ENCODE data around the gene IL11.
"Not testable (repeated sequence)": the region's sequence is repeated elsewhere in the genome, so short reads cannot be mapped to it uniquely, and the experiment has no call there.

IL11 gene

DNA sequence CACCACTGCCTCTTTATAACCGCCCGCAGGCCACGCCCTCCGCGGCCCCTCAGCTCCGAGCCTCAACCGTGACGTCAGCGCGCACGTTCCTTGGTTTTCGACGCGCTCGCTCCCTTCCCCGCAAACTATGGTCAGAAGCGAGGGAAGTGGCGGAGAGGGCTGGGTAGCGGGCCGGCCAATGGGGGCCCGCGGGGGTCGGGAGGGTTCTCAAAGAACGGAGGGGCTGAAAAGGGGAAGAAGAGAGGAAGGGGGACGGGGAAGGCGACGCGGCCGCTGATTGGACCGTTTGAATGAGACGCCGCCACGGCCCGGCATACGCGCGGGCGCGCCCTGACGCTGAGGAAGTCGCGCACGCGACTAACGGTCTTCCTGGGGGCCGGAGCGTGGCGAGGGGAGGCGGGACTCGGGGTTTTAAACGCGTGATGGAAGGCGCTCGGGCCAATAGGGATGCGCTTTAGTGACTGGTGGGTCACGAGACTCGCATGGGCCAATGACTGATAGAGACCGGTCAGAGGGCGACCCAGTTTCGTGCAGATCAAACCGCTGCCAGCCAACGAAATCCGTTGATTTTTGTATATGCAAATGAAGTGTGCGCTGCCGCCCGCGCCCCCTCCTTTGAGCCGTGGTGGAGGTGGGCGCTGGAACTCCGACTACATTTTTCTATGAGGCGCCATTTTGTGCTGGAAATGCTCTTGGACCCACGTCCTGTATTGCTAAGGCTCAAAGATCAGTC lies 37.7 kb upstream of the IL11 start:
- peak overlapping the region; percentile 51 for H3K4me3 ChIP-seq (ENCODE audit: low read depth, low read length)
- peak; percentile 100 for DNase-seq (ENCODE audit: low read depth, low spot score)
- in situ Hi-C loops (cut with HindIII; ENCODE audit: low sequenced_read_pairs), result no loop called here
- TF ChIP-seq, protein P1, sequence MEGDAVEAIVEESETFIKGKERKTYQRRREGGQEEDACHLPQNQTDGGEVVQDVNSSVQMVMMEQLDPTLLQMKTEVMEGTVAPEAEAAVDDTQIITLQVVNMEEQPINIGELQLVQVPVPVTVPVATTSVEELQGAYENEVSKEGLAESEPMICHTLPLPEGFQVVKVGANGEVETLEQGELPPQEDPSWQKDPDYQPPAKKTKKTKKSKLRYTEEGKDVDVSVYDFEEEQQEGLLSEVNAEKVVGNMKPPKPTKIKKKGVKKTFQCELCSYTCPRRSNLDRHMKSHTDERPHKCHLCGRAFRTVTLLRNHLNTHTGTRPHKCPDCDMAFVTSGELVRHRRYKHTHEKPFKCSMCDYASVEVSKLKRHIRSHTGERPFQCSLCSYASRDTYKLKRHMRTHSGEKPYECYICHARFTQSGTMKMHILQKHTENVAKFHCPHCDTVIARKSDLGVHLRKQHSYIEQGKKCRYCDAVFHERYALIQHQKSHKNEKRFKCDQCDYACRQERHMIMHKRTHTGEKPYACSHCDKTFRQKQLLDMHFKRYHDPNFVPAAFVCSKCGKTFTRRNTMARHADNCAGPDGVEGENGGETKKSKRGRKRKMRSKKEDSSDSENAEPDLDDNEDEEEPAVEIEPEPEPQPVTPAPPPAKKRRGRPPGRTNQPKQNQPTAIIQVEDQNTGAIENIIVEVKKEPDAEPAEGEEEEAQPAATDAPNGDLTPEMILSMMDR (IDR thresholded peaks at IDR 0.05; ENCODE audit: low read depth, low read length), result no peak

DNA sequence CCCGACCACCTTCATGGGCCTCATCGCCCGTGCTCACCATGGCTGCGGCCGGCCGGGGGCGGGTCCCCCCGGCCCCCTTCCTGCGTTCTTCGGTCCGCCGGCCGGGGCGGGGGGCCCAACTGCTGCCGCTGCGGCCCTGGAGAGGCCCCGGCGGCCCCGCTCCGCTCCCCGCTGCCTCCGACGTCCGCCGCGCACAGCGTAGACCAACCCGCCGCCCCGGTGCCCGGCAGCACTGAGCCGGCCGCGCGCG lies 37.2 kb upstream of the IL11 start, which contains the start of gene UBE2S:
UBE2S (minus strand) TSS at position 239 of the 250 bp plus-strand sequence; CDS start at position 40, 199 bp downstream.
- H3K4me3 ChIP-seq (ENCODE audit: low read depth, low read length), result peak within 1 kb of the TSS; percentile 80
- DNase-seq (ENCODE audit: low read depth, low spot score); in situ Hi-C loops (cut with HindIII; ENCODE audit: low sequenced_read_pairs): not testable (repeated sequence)

DNA sequence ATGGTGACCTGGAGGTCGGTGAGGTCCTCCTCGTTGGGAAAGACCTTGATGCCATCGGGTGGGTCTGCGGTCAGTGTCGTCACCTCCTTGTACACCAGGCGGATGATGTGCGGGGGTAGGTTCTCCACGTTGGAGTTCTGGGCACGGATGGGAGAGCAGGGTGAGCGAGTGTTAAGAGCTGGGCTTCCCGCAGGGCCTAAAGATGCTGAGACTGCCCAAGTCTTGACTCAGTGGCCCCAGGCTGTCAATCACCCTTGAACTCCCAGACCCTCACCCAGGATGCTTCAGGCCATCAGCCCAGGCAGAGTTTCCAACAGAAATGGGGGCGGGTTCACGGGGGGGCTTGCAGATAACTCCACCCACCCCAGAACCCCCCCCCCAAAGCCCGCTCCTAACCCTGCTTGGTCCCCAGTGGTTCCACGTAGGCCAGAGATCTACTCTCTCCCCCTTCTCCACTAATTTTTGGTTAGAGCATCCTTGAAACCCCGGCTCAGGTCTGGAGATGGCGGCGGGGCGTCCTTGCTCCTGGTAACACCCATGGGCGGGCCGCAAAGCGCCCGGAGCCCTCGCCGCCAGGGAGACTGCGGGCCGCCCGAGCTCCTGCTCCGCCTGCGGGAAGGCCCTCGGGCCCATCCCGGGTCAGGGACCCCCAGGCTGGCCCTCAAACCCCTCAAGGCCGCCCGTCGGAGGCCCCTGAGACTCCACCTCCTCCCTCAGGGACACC lies 36.7 kb upstream of the IL11 start:
- in situ Hi-C loops (cut with HindIII; ENCODE audit: low sequenced_read_pairs), result no loop called here
- peak overlapping the region; percentile 80 for H3K4me3 ChIP-seq (ENCODE audit: low read depth, low read length)
- TF ChIP-seq, protein P1 (IDR thresholded peaks at IDR 0.05; ENCODE audit: low read depth, low read length), result no peak
- DNase-seq (ENCODE audit: low read depth, low spot score), result peak; percentile 25

DNA sequence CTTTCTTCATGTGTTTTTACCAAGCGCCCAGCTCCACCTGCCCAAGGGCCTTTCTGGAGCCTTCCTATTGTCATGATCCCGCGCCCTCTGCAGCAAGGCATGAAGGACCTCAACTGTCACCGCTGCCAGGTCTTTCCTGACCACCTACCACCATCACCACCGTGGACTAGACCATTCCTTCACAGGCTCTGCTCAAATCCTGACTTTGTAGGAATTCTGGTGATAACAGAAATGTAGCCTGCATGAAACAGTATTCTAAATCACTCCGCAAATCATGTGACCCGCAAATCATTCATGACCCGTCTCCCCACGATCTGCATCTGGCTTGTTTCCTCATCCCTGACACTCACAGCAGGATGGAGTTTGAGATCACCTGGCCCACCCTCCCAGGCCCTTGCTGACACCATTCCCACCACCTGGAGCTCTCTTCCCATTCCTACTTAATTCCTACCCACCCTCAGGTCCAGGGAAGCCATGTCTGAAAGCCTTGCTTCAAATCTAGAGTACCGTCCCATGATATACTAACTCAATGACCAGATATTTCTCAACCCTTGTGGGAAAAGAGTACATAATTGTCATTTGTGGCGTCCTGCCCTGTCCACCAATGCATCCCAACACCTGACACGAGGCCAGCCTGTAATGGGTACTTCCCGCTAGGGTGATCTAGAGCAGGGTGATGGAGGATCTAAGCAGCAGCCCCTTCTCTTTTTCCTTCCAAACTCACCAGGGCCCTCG lies 36.0 kb upstream of the IL11 start:
- peak overlapping the region; percentile 80 for H3K4me3 ChIP-seq (ENCODE audit: low read depth, low read length)
- in situ Hi-C loops (cut with HindIII; ENCODE audit: low sequenced_read_pairs), result no loop called here
- TF ChIP-seq, protein P1 (IDR thresholded peaks at IDR 0.05; ENCODE audit: low read depth, low read length), result no peak
- no peak for DNase-seq (ENCODE audit: low read depth, low spot score)

DNA sequence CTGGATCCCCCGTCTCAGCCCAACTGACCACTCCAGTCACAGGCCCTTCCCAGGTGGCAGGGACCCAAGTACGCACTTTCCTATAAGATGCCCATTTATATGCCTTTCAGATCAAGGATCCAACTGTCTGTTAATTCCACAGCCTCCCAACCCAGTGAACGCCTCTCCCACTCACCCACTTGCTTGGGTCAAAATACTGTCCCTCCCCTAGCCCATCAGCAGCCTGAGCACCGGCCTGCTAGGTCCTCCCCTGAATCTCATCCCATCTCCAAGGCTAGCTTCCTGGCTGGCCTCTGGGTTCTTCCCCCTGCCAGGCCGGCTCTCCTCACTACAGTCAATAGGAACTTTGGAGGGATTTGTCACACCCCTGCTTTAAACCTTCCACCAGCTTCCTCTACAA lies 35.4 kb upstream of the IL11 start:
- TF ChIP-seq, protein P1 (IDR thresholded peaks at IDR 0.05; ENCODE audit: low read depth, low read length), result no peak
- peak overlapping the region; percentile 80 for H3K4me3 ChIP-seq (ENCODE audit: low read depth, low read length)
- no peak for DNase-seq (ENCODE audit: low read depth, low spot score)
- in situ Hi-C loops (cut with HindIII; ENCODE audit: low sequenced_read_pairs), result no loop called here

DNA sequence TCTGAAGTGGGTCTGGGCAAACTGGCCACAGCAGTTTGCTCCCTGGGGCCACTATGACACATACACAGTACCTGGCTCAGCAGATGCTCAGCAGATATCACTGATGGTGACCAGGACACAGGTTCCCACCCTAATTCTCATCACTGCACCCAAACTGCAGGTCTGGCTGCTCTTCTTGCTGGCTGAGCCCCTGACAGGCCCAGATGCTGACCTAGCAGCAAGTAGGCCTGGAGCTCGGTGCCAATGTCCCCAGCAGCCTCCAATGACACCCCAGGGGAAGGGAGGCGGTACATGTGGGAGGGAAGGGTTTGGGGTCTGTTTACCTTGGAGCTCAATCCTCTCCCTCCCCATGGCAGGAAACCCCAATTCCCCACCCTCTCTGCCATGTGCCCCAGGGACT lies 32.2 kb upstream of the IL11 start:
- TF ChIP-seq, protein P1 (IDR thresholded peaks at IDR 0.05; ENCODE audit: low read depth, low read length), result no peak
- H3K4me3 ChIP-seq (ENCODE audit: low read depth, low read length), result no peak overlapping the region
- no peak for DNase-seq (ENCODE audit: low read depth, low spot score)
- in situ Hi-C loops (cut with HindIII; ENCODE audit: low sequenced_read_pairs), result no loop called here

DNA sequence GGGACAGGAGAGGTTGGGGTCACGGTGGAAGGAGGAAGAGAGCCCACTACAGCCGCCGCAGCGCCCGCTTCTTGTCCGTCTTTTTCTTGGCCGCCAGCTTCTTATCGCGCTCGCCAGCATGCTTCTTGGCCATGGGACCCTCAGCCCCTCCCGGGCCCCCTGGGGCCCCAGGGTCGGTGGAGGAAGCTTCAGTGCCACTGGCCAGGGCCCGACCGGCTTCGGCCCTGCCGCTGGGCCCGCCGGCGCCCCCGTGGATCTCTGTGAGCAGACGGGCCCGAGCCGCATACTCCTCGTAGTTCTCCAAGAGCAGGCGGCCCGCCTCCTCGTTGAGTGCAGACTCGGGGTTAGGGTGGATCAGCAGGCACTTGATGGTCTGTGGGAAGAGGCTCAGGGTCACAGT lies 31.1 kb upstream of the IL11 start:
- DNase-seq (ENCODE audit: low read depth, low spot score); H3K4me3 ChIP-seq (ENCODE audit: low read depth, low read length); in situ Hi-C loops (cut with HindIII; ENCODE audit: low sequenced_read_pairs): not testable (repeated sequence)

Measured in astrocyte of the spinal cord (primary cell).